GM12872 (cell line): ENCODE measurements around the gene DNMT3L.
"Not testable (repeated sequence)": the region's sequence is repeated elsewhere in the genome, so short reads cannot be mapped to it uniquely, and the experiment has no call there.

Experiments used
- TF ChIP-seq, protein P1 (sequence below): IDR thresholded peaks from 3 replicates; pipeline ENCODE4 v1.5.1; 2011; ENCODE audit warnings: low read depth, mild to moderate bottlenecking, low read length, moderate library complexity; ENCODE audit not compliant: insufficient read depth

DNMT3L gene

DNA sequence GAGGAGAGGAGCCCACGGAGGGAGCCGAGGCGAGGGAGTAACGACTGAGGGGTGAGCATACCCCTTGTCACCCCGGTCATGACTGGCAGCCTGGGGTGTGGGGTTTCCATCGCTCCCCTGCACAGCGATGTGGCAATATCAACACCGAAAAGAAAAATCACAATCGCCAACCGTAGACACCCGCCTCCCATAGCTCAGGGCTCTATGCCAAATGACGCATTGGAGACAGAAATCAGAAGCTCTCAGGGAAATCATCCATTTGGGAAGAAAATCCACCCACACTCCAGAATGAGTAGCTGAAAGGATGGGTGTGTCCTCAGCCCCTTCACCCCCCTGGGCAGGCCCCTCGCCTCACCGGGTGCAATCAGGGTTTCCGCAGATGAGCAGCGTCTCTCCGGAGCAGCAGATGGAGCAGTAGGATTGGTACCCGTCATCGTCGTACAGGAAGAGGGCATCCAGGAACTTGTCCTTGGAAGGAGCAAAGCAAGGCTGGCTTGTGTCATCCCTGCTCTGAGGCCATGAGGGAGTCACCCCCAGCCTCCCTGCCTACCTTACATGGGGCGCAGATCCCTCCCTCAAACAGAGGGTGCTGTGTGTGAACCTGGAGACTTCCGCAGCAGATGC, 2.5 kb downstream of the DNMT3L start:
- TF ChIP-seq, protein P1, sequence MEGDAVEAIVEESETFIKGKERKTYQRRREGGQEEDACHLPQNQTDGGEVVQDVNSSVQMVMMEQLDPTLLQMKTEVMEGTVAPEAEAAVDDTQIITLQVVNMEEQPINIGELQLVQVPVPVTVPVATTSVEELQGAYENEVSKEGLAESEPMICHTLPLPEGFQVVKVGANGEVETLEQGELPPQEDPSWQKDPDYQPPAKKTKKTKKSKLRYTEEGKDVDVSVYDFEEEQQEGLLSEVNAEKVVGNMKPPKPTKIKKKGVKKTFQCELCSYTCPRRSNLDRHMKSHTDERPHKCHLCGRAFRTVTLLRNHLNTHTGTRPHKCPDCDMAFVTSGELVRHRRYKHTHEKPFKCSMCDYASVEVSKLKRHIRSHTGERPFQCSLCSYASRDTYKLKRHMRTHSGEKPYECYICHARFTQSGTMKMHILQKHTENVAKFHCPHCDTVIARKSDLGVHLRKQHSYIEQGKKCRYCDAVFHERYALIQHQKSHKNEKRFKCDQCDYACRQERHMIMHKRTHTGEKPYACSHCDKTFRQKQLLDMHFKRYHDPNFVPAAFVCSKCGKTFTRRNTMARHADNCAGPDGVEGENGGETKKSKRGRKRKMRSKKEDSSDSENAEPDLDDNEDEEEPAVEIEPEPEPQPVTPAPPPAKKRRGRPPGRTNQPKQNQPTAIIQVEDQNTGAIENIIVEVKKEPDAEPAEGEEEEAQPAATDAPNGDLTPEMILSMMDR: no peak

DNA sequence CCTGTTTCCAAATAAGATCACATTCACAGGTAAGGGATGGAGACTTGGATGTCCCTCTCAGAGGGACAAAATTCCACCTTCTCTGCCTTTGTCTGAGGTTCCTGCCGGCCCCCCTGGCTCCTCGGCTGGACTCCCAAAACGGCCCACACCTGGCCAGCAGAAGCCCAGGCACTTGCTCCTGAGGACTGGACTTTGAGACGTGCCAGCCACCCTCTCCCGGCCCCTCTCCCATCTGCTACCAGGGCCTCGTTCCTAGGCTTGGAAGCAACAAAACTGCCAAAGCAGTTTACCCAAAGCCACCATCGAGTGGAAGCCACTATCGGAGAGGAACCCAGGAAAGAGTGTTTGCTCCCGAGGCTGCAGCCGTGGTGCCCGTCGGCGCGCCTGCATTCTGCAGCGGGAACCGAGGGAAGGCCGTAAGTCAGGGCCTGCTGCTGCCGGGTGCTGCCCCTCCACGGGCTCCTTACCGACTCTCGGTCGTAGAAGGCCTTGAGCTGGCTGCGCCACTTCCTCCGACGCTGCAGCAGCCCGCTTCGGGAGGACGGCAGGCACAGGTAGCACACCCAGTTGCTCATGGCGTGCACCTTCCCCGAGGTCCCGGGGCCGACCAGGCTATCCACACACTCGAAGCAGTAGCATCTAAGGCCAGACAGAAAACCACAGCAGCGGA, 3.5 kb downstream of the DNMT3L start:
- TF ChIP-seq, protein P1: no peak

DNA sequence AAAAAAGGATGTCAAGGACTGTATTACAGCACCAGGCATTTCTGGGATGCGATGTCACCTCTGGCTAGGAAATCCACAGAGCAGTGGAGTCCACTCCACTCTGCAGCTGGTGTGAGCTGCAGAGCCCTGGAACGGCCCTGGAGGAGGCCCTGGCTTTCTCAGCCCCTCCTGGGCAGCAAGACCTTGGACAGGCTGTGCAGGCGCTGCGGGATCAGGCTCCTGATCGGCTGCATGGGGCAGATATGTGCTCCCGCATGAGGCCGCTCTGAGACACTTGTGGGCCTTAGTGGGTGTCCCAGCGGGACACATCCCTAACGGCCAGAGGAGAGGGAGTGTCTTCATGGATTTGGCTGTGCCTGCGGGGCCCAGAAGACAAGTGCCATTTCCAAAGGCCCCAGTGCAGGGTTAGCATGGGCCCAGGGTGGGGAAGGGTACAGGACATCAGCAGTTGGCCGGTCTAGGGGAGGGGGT, 6.2 kb downstream of the DNMT3L start:
- TF ChIP-seq, protein P1: no peak

DNA sequence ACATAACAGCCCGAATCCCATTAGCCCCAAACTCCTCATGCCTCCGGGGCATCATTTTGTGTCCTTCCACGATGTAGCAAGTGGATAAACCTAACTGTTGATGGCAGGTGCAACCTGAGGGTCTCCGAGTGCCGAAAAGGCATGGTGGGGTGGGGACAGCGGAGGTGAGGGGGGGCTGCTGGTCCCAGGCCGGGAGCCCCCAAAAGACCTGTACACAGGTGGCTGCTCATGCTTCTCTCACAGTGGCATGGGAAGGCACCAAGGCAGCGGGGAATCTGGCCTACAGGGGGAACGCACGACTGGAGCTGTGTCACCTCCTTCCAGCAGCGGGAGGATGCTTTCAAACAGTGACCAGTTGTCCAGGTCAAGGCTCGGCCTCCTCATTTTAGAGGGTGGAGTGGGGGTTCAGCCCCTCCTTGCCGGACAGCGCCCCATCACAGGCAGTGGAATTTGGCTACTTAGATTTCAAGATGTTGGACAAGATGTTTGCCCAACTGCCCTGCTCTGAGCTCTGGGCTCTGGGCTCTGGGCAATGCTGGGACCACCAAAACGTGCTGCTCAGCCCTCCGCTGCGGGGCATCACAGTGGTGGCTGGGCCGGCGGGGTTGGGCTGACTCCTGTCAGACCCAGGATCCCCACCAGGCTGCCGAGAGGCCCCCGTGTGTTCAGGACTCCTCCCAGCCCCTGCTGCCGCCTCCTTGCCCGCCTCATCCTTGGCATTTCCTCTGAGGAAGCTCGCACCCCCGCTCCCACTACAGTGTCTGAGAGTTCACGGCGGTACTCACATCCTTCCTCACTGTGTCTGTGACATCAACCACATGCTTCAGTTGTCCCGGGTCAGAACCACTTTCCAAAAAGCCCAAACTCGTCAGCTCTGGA, 7.6 kb downstream of the DNMT3L start:
- TF ChIP-seq, protein P1: no peak

DNA sequence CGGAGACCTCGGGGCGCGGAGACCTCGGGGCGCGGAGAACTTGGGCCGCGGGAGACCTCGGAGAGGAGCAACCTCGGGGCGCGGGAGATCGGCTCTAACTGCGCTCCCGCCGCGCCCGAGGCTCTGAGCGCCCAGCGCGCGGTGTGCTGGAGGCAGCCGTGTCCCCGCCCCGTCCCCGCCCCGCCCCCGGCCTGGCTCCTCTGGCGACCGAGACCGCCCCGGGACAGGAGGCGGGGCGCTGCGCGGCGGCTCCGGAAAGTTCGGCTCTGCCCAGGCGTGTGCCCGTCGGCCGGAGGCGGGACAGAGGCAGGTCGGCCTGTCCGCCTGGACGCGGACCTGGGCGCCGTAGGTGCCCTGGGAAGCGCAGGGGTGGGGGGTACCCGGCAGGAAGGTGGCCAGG, 20.9 kb downstream of the DNMT3L start, which contains the start of gene ICOSLG:
ICOSLG (minus strand) TSS at position 102 of the 400 bp plus-strand sequence. CDS start 126 bp downstream, outside the sequence.
- TF ChIP-seq, protein P1: not testable (repeated sequence)

DNA sequence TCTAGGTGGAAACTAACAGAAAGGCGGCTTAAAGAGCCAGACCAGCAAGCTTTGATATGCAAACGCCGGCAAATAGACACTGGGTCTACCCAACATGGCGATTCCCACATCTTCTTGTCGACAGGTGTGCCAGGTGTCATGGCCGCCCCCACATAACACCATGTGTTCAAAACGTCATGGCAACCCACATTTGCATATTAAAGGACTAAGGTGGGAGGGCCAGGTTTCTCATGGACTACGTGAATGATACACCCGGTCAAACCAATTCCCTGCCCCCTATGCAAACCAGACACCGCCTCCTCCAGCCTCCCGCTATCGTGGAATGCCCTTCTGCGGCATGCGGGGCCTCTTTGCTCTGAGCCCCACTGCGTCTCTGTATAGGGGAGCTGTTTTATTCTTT, 62.2 kb downstream of the DNMT3L start:
- TF ChIP-seq, protein P1: no peak
